ENCODE measurements around the gene ZNF862. TPM values are rescaled to one million over a fixed set of nuclear protein-coding genes. Genes with fewer than 3 reads are reported as not detected.

Gene ZNF862
- total RNA-seq, 4 donors from 2014 or later, result 2.9 to 10.7 (median 7.0) TPM

DNA sequence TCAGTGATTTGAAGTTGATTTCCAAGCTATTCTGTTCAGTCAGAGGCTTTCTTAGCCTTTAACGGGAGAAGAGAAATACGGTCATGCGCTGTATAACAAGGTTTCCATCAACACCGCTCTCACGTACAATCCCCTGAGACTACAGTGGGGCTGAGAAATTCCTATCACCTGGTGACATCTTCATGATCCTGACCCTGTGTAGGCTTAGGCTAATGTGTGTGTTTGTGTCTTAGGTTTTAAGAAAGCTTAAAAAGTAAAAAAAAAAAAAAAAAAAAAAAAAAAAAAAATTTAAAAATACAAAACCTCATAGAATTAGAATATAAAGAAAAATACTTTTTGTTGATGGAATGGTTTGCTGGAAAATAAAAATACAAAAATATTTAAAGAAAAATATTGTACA, 1.8 kb downstream of the ZNF862 start:
- peaks cover 23 to 24% of the 10 kb centered on the region in 2 donors for H3K4me1 ChIP-seq
- intact Hi-C loops (cut with DNase I; ENCODE audit: low total_unique reads) (loop anchor here (2.0 to 5.0 kb wide), 2 partner anchors 128 to 215 kb away; a partner anchor contains a TSS), in situ Hi-C loops (cut with MboI; ENCODE audit: low sequenced_read_pairs in 4 of 4) (no loop called here)
- no peak overlapping the region for H3K4me3 ChIP-seq
- no peaks in the 10 kb centered on the region for H3K27me3 ChIP-seq
- H3K36me3 ChIP-seq, result no peaks in the 10 kb centered on the region
- DNase-seq (no peak), ATAC-seq (no peak)
- no peak overlapping the region for H3K27ac ChIP-seq
- H3K9me3 ChIP-seq, result no peaks in the 10 kb centered on the region
- TF ChIP-seq, protein P1, sequence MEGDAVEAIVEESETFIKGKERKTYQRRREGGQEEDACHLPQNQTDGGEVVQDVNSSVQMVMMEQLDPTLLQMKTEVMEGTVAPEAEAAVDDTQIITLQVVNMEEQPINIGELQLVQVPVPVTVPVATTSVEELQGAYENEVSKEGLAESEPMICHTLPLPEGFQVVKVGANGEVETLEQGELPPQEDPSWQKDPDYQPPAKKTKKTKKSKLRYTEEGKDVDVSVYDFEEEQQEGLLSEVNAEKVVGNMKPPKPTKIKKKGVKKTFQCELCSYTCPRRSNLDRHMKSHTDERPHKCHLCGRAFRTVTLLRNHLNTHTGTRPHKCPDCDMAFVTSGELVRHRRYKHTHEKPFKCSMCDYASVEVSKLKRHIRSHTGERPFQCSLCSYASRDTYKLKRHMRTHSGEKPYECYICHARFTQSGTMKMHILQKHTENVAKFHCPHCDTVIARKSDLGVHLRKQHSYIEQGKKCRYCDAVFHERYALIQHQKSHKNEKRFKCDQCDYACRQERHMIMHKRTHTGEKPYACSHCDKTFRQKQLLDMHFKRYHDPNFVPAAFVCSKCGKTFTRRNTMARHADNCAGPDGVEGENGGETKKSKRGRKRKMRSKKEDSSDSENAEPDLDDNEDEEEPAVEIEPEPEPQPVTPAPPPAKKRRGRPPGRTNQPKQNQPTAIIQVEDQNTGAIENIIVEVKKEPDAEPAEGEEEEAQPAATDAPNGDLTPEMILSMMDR (IDR thresholded peaks at IDR 0.05 in 4 of 5, conservative IDR thresholded peaks at IDR 0.05 in 1 of 5), result no peak
- no peak for TF ChIP-seq POLR2A (IDR thresholded peaks at IDR 0.05)

- H3K27ac ChIP-seq, result no peak overlapping the region
- H3K36me3 ChIP-seq, result peaks cover 0 to 19% of the 10 kb centered on the region in 2 donors
- H3K9me3 ChIP-seq, result no peaks in the 10 kb centered on the region
- DNase-seq (no peak), ATAC-seq (no peak)
- H3K4me3 ChIP-seq, result no peak overlapping the region
- no peaks in the 10 kb centered on the region for H3K27me3 ChIP-seq
- in situ Hi-C loops (cut with MboI; ENCODE audit: low sequenced_read_pairs in 4 of 4) (no loop called here), intact Hi-C loops (cut with DNase I; ENCODE audit: low total_unique reads) (no loop called here)
- H3K4me1 ChIP-seq, result peaks cover 20 to 23% of the 10 kb centered on the region in 2 donors
- TF ChIP-seq POLR2A (IDR thresholded peaks at IDR 0.05), result no peak
- TF ChIP-seq, protein P1 (IDR thresholded peaks at IDR 0.05 in 4 of 5, conservative IDR thresholded peaks at IDR 0.05 in 1 of 5), result no peak
Measured at GRCh38 chr7:149843566-149843965, 5.4 kb downstream of the ZNF862 start.

DNA sequence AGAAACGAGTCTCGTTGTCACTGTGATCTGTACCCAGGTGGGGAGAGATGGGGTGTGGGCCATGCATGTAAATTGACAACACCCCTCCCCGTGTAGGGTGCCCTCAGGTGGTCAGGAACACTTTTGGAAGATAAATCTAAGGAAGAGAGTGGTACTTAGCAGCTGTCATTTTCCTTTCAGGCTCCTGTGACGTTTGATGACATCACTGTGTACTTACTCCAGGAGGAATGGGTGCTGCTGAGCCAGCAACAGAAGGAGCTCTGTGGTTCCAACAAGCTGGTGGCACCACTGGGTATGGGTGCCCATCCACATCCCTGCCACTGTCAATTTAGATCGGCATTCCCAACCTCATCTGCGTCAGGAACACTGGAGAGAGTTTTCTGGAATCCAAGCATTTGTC, 6.3 kb downstream of the ZNF862 start:
- no peak overlapping the region for H3K27ac ChIP-seq
- no peaks in the 10 kb centered on the region for H3K27me3 ChIP-seq
- H3K36me3 ChIP-seq, result peaks cover 0 to 26% of the 10 kb centered on the region in 2 donors
- H3K4me3 ChIP-seq, result no peak overlapping the region
- in situ Hi-C loops (cut with MboI; ENCODE audit: low sequenced_read_pairs in 4 of 4) (no loop called here), intact Hi-C loops (cut with DNase I; ENCODE audit: low total_unique reads) (no loop called here)
- H3K9me3 ChIP-seq, result no peaks in the 10 kb centered on the region
- ATAC-seq (no peak), DNase-seq (no peak)
- peaks cover 12 to 14% of the 10 kb centered on the region in 2 donors for H3K4me1 ChIP-seq
- no peak for TF ChIP-seq POLR2A (IDR thresholded peaks at IDR 0.05)
- TF ChIP-seq, protein P1 (IDR thresholded peaks at IDR 0.05 in 4 of 5, conservative IDR thresholded peaks at IDR 0.05 in 1 of 5), result no peak

- Histone ChIP-seq H3K4me3 (no peak overlapping the region), H3K4me1 (peaks cover 8% of the 10 kb centered on the region in 2 donors), H3K36me3 (peaks cover 0 to 30% of the 10 kb centered on the region in 2 donors), H3K27ac (no peak overlapping the region), H3K27me3 (no peaks in the 10 kb centered on the region), H3K9me3 (no peaks in the 10 kb centered on the region)
- intact Hi-C loops (cut with DNase I; ENCODE audit: low total_unique reads), result no loop called here
- no peak for DNase-seq
- TF ChIP-seq, protein P1 (IDR thresholded peaks at IDR 0.05 in 4 of 5, conservative IDR thresholded peaks at IDR 0.05 in 1 of 5), result no peak
- TF ChIP-seq POLR2A (IDR thresholded peaks at IDR 0.05), result no peak
- in situ Hi-C loops (cut with MboI; ENCODE audit: low sequenced_read_pairs in 4 of 4), result no loop called here
- no peak for ATAC-seq
Measured at GRCh38 chr7:149845257-149845980, 7.2 kb downstream of the ZNF862 start.
